Omental fat pad (tissue), 4 donors: ENCODE data around the gene ERGIC1. TPM values are rescaled to one million over a fixed set of nuclear protein-coding genes. Genes with fewer than 3 reads are reported as not detected.

ENCODE experiments used
- ATAC-seq: fragments of 150-250 bp; one replicate; pipeline ENCODE4 v1.9.1; 2016; ENCODE audit warnings: mild to moderate bottlenecking, moderate library complexity; ENCODE audit not compliant: low FRiP score
- DNase-seq: peaks from one replicate; pipeline ENCODE4 v3.0.0-alpha.2; 2019; ENCODE audit warnings: low spot score
- CTCF ChIP-seq, 3 donors: fragments of 450-650 bp; IDR thresholded peaks; one replicate each; pipeline ENCODE4 v1.5.1; 2016 to 2017; ENCODE audit warnings: antibody characterized with exemption in 3 of 3, mild to moderate bottlenecking in 3 of 3, moderate library complexity in 2 of 3
- total RNA-seq, 4 donors: library from RNA; depleted of rRNA; stranded (reverse); fragments of >200 nt; gene quantifications; one replicate each; pipeline ENCODE4 v1.1.0, GENCODE V29; 2016

Gene ERGIC1
- total RNA-seq, 4 donors from 2014 or later: 98.8 to 227 (median 129) TPM

- DNase-seq: no peak
- TF ChIP-seq CTCF (IDR thresholded peaks at IDR 0.05): no peak
- ATAC-seq: no peak
Measured at GRCh38 chr5:172796306-172796705, 37.7 kb upstream of the ERGIC1 start.

DNA sequence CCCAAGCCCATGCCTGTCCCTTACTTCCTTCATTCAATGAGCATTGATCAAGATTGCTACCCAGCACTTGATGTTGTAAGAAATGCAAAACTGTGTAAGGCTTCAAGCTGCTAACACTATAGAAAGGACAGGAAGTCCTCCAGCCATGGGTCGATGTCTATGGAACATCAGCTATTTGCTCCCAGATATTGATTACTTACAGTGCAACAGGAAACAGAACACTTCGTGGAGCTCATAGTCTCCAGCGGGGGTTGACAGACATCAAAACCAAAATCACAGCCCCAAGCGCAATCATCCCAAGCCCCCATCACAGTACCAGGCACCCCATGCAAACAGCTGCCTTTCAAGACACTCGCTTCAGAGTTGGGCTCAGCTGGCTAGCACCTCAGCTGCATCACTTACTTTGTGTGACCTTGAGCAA lies 36.3 kb upstream of the ERGIC1 start:
- no peak for TF ChIP-seq CTCF (IDR thresholded peaks at IDR 0.05)
- DNase-seq (no peak), ATAC-seq (no peak)

GRCh38 chr5:172798422-172799215 lies 35.4 kb upstream of the ERGIC1 start:
- ATAC-seq: peak; percentile 47
- no peak for DNase-seq
- TF ChIP-seq CTCF (IDR thresholded peaks at IDR 0.05): no peak

DNA sequence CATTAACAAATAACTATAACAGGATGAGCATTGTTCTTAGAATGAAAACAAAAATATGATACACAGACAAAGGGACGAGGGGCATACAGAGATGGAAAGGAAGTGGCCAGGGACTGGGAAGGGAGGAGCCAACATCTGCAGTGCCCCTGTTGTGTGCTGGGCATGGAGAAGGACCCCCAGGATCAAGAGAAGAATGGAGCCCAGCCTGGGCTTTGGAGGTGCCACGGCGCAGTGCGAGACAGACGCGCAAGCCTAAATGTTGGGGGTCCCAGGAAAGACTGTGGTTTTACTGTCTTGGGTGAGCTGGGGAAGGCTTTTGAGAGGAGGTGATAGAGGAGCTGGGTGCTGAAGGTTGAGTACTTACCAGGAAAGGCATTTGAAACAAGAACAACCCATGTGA lies 34.6 kb upstream of the ERGIC1 start:
- DNase-seq: no peak
- TF ChIP-seq CTCF (IDR thresholded peaks at IDR 0.05): no peak
- ATAC-seq: no peak

GRCh38 chr5:172800088-172800551 lies 33.9 kb upstream of the ERGIC1 start:
- no peak for TF ChIP-seq CTCF (IDR thresholded peaks at IDR 0.05)
- DNase-seq: peak; percentile 63

DNA sequence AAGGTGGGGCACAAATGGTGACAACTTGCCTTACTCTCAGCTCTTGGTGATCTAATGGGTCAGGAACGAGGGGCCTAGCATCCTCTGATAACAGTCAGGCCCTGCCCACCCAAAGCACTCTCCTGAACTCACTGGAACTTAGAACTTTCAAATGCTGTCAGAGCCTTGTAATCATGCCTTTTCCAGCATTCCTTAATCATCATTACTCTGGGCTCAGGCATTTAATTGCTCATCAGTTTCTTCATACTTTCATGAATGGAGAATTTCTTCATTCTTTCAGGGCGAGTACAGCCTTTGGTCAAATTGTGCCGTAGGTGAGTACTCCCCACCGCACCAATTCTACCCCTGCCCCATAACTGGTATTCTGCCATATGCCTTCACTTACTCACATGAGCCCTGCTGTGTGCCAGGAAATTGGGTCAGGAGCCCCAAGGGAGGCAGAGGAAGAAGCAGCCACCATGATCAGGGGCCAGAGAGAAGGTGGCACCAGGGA lies 32.8 kb upstream of the ERGIC1 start:
- ATAC-seq: peak; percentile 80
- no peak for TF ChIP-seq CTCF (IDR thresholded peaks at IDR 0.05)
- no peak for DNase-seq

More at GRCh38 chr5:172800088-172800551, 33.9 kb upstream of the ERGIC1 start:
- peak; percentile 28 for ATAC-seq

DNA sequence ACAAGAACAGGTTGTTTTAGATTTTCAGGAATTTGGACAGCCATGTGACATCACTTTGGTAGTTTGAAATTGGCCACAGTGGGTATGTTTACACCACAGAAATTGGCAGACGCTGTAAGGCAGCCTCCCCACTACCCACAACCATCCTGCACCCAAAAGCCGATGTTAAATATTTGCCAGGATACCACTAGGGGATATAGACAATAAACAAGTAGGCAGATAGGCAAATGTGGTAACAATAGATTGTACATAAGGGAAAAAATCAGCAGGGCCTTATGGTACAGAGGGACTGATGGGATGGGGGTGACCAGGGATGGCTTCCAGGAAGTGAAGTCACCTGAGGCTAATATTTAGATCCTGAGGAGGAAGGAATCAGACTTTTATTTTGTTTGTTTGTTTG lies 31.9 kb upstream of the ERGIC1 start:
- DNase-seq: no peak
- TF ChIP-seq CTCF (IDR thresholded peaks at IDR 0.05): no peak

More for the DNA sequence above, 31.9 kb upstream of the ERGIC1 start:
- ATAC-seq: no peak
